ENCODE results near the gene PLCB3. TPM values are rescaled to one million over a fixed set of nuclear protein-coding genes. Genes with fewer than 3 reads are reported as not detected.

PLCB3 gene
- total RNA-seq, 1 experiment from 2014 or later = 80.2 TPM

DNA sequence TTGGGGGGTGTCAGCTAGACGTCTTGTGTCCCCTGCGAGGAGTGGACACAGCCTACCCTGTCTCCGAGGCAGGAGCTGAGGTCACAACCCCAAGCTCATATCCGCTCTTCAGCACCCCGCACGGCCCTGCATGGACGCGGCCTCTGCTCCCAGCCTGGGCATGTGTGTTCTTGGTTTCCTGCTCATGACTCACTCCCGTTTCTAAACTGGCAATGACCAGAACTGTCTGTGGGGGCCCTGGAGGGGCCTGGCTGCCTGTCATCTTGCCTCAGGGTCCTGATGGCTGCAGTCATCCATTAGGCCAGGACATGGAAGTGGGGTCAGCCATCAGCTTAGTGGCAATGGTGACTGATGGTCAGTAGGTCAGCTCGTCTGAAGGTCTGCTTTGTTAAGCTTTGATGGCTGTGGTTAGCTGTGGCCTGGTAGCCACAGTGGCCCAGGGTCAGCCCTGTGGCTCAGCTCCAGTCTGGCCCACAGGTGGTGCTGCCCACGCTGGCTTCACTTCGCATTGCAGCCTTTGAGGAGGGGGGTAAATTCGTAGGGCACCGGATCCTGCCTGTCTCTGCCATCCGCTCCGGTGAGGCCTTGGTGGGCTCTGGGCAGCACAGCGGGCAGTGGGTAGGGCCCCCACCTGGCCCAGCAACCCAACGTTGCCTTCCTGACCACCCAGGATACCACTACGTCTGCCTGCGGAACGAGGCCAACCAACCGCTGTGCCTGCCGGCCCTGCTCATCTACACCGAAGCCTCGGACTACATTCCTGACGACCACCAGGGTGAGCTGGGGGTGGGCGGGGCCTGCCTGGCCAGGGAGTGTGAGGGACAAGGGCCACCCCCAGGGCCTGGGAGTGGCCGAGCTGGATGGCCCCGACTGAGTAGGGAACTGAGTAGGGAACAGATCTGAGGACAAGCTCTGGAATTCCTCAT, 12.0 kb downstream of the PLCB3 start:
- Histone ChIP-seq H4K8ac (replicated peaks; ENCODE audit: insufficient read length, low read depth, low read length) (no peak overlapping the region), H2BK12ac (ENCODE audit: insufficient read length, low read depth, low read length) (no peak overlapping the region), H3K9ac (ENCODE audit: extremely low read depth, insufficient read length, low read length) (no peak overlapping the region), H3K27ac (ENCODE audit: insufficient read length, low read depth, low read length) (no peak overlapping the region), H3K79me1 (ENCODE audit: insufficient read depth, low read depth, low read length, poor library complexity, severe bottlenecking) (no peaks in the 10 kb centered on the region), H2BK120ac (ENCODE audit: low read depth, low read length, poor library complexity, severe bottlenecking) (no peak overlapping the region), H3K56ac (ENCODE audit: insufficient read length, low read depth, low read length) (no peak overlapping the region), H3K79me2 (ENCODE audit: insufficient read depth, low read length) (no peaks in the 10 kb centered on the region), H3K23ac (ENCODE audit: insufficient read length, low read depth, low read length) (no peak overlapping the region), H3K4me2 (ENCODE audit: insufficient read depth, insufficient read length, low read length) (no peak overlapping the region), H3K18ac (ENCODE audit: insufficient read length, low read depth, low read length) (no peak overlapping the region), H4K20me1 (ENCODE audit: control insufficient read depth, insufficient read depth, insufficient read length) (no peaks in the 10 kb centered on the region), H2BK5ac (ENCODE audit: insufficient read length, low read length) (no peak overlapping the region), H2BK20ac (ENCODE audit: low read depth, low read length, poor library complexity, severe bottlenecking) (no peak overlapping the region), H3T11ph (ENCODE audit: low read length) (no peak overlapping the region), H3K9me3 (ENCODE audit: control insufficient read depth, low read depth, low read length) (no peaks in the 10 kb centered on the region), H4K5ac (ENCODE audit: insufficient read length, low read depth, low read length) (no peak overlapping the region), H2AFZ (ENCODE audit: low read length) (no peak overlapping the region), H3K27me3 (ENCODE audit: insufficient read depth, low read length) (no peaks in the 10 kb centered on the region), H3K14ac (ENCODE audit: insufficient read depth, low read length) (no peak overlapping the region; the same call in 1 of the 2 replicates), H3K4ac (ENCODE audit: low read depth, low read length) (no peak overlapping the region), H3K23me2 (ENCODE audit: insufficient read length, low read depth, low read length, poor library complexity, severe bottlenecking) (no peaks in the 10 kb centered on the region), H4K91ac (ENCODE audit: insufficient read length, low read depth, low read length) (no peak overlapping the region), H3K4me1 (ENCODE audit: insufficient read depth, low read length) (no peaks in the 10 kb centered on the region), H2BK15ac (ENCODE audit: low read depth, low read length) (no peak overlapping the region), H2AK5ac (ENCODE audit: insufficient read length, low read length) (no peak overlapping the region)
- Mint-ChIP-seq H3K4me1 (peaks cover 5 to 12% of the 10 kb centered on the region in 2 experiments; a peak in 3 of 4 replicates), H3K36me3 (ENCODE audit: insufficient read depth in 1 of 3, low read depth in 3 of 3) (peaks cover 43 to 84% (median 67%) of the 10 kb centered on the region in 3 experiments), H3K9me3 (no peaks in the 10 kb centered on the region), H3K4me3 (peak overlapping the region in 1 of 2 experiments; percentile 46; a peak in 2 of 5 replicates), H3K27me3 (ENCODE audit: low read depth) (no peaks in the 10 kb centered on the region), H3K27ac (peak overlapping the region; percentile 31 to 77 (median 49); a peak in 3 of 7 replicates)
- peak; percentile 62 for DNase-seq
- no CpG with 5 or more reads among the region's 29 CpGs for WGBS (ENCODE audit: extremely low coverage, insufficient read length, low lambda C conversion rate)
- TF ChIP-seq, protein P1, sequence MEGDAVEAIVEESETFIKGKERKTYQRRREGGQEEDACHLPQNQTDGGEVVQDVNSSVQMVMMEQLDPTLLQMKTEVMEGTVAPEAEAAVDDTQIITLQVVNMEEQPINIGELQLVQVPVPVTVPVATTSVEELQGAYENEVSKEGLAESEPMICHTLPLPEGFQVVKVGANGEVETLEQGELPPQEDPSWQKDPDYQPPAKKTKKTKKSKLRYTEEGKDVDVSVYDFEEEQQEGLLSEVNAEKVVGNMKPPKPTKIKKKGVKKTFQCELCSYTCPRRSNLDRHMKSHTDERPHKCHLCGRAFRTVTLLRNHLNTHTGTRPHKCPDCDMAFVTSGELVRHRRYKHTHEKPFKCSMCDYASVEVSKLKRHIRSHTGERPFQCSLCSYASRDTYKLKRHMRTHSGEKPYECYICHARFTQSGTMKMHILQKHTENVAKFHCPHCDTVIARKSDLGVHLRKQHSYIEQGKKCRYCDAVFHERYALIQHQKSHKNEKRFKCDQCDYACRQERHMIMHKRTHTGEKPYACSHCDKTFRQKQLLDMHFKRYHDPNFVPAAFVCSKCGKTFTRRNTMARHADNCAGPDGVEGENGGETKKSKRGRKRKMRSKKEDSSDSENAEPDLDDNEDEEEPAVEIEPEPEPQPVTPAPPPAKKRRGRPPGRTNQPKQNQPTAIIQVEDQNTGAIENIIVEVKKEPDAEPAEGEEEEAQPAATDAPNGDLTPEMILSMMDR (conservative IDR thresholded peaks at IDR 0.05) = peak; percentile 19; the same call in 1 of the 3 replicates

Measured in H9 (cell line).